Erythroblast (primary cell): ENCODE measurements around the gene FHDC1.

ENCODE experiments used
- DNase-seq, 2 experiments: peaks; one replicate each; lab custom pipeline; 2025; lab: John Stamatoyannopoulos, UW
- GATA1 ChIP-seq: IDR thresholded peaks from 2 replicates; pipeline ENCODE4 v1.6.1; 2011; ENCODE audit warnings: low read depth, mild to moderate bottlenecking, control low read depth, low read length, moderate library complexity
- POLR2A ChIP-seq: IDR thresholded peaks from 2 replicates; pipeline ENCODE4 v1.6.1; 2011; ENCODE audit warnings: mild to moderate bottlenecking, low read length

Gene FHDC1

GRCh38 chr4:153004081-153004850 lies 68.1 kb downstream of the FHDC1 start:
- DNase-seq: peak; percentile 20 to 50
- TF ChIP-seq GATA1 (no peak), POLR2A (no peak)

- DNase-seq: peak; percentile 23 to 49
- no peak for TF ChIP-seq POLR2A
- no peak for TF ChIP-seq GATA1
Measured at GRCh38 chr4:153005899-153006381, 69.8 kb downstream of the FHDC1 start.

- DNase-seq: no peak
- no peak for TF ChIP-seq GATA1
- TF ChIP-seq POLR2A: no peak
Measured at GRCh38 chr4:153008578-153009199, 72.6 kb downstream of the FHDC1 start.

GRCh38 chr4:153010146-153010545 lies 74.0 kb downstream of the FHDC1 start:
- no peak for DNase-seq
- no peak for TF ChIP-seq GATA1
- no peak for TF ChIP-seq POLR2A

- TF ChIP-seq POLR2A: no peak
- no peak for TF ChIP-seq GATA1
- no peak for DNase-seq
Measured at GRCh38 chr4:153013202-153013977, 77.3 kb downstream of the FHDC1 start.

- peak; percentile 41 to 74 for DNase-seq
- no peak for TF ChIP-seq POLR2A
- no peak for TF ChIP-seq GATA1
Measured at GRCh38 chr4:153014460-153014859, 78.3 kb downstream of the FHDC1 start.

- TF ChIP-seq GATA1: no peak
- no peak for TF ChIP-seq POLR2A
- DNase-seq: no peak
Measured at GRCh38 chr4:153016592-153016991, 80.5 kb downstream of the FHDC1 start.

GRCh38 chr4:153018031-153018430 lies 81.9 kb downstream of the FHDC1 start:
- DNase-seq: peak in 1 of 2 experiments; percentile 10
- TF ChIP-seq POLR2A (no peak), GATA1 (no peak)

- TF ChIP-seq POLR2A: no peak
- TF ChIP-seq GATA1: no peak
Measured at GRCh38 chr4:153018684-153019083, 82.6 kb downstream of the FHDC1 start.

GRCh38 chr4:153019906-153020305 lies 83.8 kb downstream of the FHDC1 start:
- DNase-seq: no peak
- no peak for TF ChIP-seq GATA1
- no peak for TF ChIP-seq POLR2A

More at GRCh38 chr4:153018684-153019083, 82.6 kb downstream of the FHDC1 start:
- DNase-seq: no peak

GRCh38 chr4:153020457-153020856 lies 84.3 kb downstream of the FHDC1 start:
- no peak for DNase-seq
- TF ChIP-seq POLR2A: no peak
- no peak for TF ChIP-seq GATA1

GRCh38 chr4:153021276-153021675 lies 85.2 kb downstream of the FHDC1 start:
- DNase-seq: no peak
- no peak for TF ChIP-seq GATA1
- TF ChIP-seq POLR2A: no peak

- peak; percentile 10 to 18 for DNase-seq
- TF ChIP-seq GATA1 (no peak), POLR2A (no peak)
Measured at GRCh38 chr4:153022241-153022715, 86.2 kb downstream of the FHDC1 start.

- peak; percentile 64 to 76 for DNase-seq
- TF ChIP-seq POLR2A (no peak), GATA1 (no peak)
Measured at GRCh38 chr4:153023139-153023538, 87.0 kb downstream of the FHDC1 start.
